ENCODE measurements around the gene BORCS6. TPM values are rescaled to one million over a fixed set of nuclear protein-coding genes. Genes with fewer than 3 reads are reported as not detected.

Gene BORCS6
- total and polyA plus RNA-seq, 9 of the 15 experiments (the other 6 are each of a cell fraction or from before 2014, with no cell fraction given), result 0.01 to 7.4 (median 2.3) TPM

DNA sequence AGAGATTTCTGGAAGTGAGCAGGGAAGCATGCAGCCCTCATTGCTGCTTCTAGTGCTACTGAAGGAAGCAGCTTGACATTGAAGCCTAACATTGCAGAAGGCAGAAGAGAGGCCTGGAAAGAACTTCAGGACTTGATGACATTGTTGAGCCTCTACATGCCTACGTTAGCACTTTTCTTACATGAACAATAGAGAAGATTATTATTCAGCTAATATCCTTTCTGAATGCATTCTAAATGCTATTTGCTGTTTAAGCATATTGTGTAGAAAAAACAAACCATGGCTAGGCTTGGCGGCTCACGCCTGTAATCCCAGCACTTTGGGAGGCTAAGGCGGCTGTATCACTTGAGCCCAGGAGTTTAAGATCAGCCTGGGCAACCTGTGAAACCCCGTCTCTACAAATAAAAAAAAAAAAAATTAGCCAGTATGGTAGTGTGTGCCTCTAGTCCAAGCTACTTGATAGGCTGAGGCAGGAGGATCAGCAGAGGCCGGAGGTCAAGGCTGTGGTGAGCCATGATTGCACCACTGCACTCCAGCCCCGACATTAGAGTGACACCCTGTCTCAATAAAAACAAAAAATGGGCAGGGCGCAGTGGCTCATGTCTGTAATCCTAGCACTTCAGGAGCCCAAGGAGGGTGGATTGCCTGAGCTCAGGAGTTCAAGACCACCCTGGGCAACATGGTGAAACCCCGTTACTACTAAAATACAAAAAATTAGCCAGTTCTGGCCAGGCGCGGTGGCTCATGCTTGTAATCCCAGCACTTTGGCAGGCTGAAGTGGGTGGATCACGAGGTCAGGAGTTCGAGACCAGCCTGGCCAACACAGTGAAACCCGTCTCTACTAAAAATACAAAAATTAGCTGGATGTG, 22.6 kb upstream of the BORCS6 start (continued):
- TF ChIP-seq, protein P1, sequence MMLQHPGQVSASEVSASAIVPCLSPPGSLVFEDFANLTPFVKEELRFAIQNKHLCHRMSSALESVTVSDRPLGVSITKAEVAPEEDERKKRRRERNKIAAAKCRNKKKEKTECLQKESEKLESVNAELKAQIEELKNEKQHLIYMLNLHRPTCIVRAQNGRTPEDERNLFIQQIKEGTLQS (IDR thresholded peaks at IDR 0.05), result peak; percentile 59
- TF ChIP-seq, protein P1 (CRISPR knock-in tag; conservative IDR thresholded peaks at IDR 0.05), result no peak
- TF ChIP-seq RFX1 (IDR thresholded peaks at IDR 0.05), result no peak
- TF ChIP-seq C11orf30 (IDR thresholded peaks at IDR 0.05; ENCODE audit: low read depth), result peak; percentile 42; the same call in 1 of the 2 replicates
- TF ChIP-seq, protein P2, sequence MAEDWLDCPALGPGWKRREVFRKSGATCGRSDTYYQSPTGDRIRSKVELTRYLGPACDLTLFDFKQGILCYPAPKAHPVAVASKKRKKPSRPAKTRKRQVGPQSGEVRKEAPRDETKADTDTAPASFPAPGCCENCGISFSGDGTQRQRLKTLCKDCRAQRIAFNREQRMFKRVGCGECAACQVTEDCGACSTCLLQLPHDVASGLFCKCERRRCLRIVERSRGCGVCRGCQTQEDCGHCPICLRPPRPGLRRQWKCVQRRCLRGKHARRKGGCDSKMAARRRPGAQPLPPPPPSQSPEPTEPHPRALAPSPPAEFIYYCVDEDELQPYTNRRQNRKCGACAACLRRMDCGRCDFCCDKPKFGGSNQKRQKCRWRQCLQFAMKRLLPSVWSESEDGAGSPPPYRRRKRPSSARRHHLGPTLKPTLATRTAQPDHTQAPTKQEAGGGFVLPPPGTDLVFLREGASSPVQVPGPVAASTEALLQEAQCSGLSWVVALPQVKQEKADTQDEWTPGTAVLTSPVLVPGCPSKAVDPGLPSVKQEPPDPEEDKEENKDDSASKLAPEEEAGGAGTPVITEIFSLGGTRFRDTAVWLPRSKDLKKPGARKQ (CRISPR knock-in tag; IDR thresholded peaks at IDR 0.05), result no peak
- TF ChIP-seq SMAD2 (IDR thresholded peaks at IDR 0.05; ENCODE audit: low read depth, low read length), result no peak
- TF ChIP-seq ZNF324 (CRISPR knock-in tag; IDR thresholded peaks at IDR 0.05), result no peak
- TF ChIP-seq ZNF253 (CRISPR knock-in tag; conservative IDR thresholded peaks at IDR 0.05), result no peak
- no peak for TF ChIP-seq CCAR2 (IDR thresholded peaks at IDR 0.05; ENCODE audit: low read depth, low read length)
- TF ChIP-seq BCOR (IDR thresholded peaks at IDR 0.05), result peak; percentile 80
- TF ChIP-seq, protein P3, sequence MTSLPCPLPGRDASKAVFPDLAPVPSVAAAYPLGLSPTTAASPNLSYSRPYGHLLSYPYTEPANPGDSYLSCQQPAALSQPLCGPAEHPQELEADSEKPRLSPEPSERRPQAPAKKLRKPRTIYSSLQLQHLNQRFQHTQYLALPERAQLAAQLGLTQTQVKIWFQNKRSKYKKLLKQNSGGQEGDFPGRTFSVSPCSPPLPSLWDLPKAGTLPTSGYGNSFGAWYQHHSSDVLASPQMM (CRISPR knock-in tag; IDR thresholded peaks at IDR 0.05), result no peak
- no peak for TF ChIP-seq KLF6 (CRISPR knock-in tag; IDR thresholded peaks at IDR 0.05; ENCODE audit: borderline replicate concordance)
- TF ChIP-seq, protein P4, sequence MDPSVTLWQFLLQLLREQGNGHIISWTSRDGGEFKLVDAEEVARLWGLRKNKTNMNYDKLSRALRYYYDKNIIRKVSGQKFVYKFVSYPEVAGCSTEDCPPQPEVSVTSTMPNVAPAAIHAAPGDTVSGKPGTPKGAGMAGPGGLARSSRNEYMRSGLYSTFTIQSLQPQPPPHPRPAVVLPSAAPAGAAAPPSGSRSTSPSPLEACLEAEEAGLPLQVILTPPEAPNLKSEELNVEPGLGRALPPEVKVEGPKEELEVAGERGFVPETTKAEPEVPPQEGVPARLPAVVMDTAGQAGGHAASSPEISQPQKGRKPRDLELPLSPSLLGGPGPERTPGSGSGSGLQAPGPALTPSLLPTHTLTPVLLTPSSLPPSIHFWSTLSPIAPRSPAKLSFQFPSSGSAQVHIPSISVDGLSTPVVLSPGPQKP (CRISPR knock-in tag; IDR thresholded peaks at IDR 0.05), result no peak
- TF ChIP-seq HMG20A (CRISPR knock-in tag; conservative IDR thresholded peaks at IDR 0.05), result no peak
- no peak for TF ChIP-seq NFE2L1 (tag; IDR thresholded peaks at IDR 0.05; ENCODE audit: borderline replicate concordance, low read depth)
- no peak for TF ChIP-seq ARHGAP35 (IDR thresholded peaks at IDR 0.05; ENCODE audit: partially characterized antibody)
- peak; percentile 64 for TF ChIP-seq MEIS2 (IDR thresholded peaks at IDR 0.05; ENCODE audit: partially characterized antibody)
- TF ChIP-seq TBP (optimal IDR thresholded peaks at IDR 0.05; ENCODE audit: low read depth, low read length), result peak; percentile 48
- TF ChIP-seq ZNF274 (IDR thresholded peaks at IDR 0.05; ENCODE audit: borderline replicate concordance, low read depth, low read length), result no peak
- peak; percentile 81 for TF ChIP-seq POLR2H (tag; IDR thresholded peaks at IDR 0.05; ENCODE audit: low read depth)
- TF ChIP-seq EGR1 (conservative IDR thresholded peaks at IDR 0.05), result peak; percentile 37; the same call in 1 of the 2 replicates
- TF ChIP-seq CEBPG (CRISPR knock-in tag; IDR thresholded peaks at IDR 0.05), result peak; percentile 80
- TF ChIP-seq CEBPG (tag; conservative IDR thresholded peaks at IDR 0.05 in 1 of 2, IDR thresholded peaks at IDR 0.05 in 1 of 2), result peak; percentile 27 to 62; a peak in 1 of 4 replicates
